ENCODE measurements around the gene SPARC.

DNA sequence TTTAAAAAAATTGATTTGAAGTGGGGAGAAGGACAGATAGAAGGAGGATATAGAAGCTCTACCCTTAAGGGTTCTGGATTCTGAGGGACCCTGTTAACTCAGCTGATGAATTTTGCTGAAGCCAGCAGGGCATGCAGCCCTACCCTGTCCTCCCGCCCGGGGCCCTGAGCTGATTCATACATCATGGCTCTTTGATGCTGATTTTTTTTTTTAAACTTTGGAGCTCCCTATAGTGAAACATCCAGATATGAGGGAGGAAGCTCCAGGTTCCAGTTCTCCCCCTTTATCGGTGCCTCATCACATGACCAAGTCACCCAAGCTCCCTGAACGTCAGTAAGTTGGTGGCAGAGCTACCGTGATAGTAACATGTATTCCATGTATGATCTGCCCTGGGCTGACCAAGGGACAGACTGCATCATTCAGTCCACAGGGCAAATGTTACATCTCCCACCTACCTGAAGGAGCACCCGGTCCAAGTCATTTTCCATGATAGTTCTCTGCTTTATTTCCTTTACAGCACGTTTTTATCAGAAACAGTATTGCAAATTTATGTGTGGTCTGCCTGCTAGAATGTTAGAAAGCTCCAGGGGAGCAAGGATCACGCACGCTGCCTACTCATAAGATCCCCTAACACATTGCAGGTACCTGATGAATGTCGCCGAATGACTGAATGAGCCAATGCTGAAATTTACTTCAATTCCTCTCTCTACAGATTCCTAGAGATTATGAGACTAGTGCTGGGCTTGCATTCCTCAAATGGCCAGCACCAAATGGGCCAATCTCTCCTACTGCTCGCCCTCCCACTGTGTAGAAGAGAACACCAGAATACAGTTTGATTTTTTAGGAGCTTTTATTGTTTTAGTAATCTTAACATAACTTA is 25.9 kb downstream of the SPARC start:
- TF ChIP-seq, protein P1, sequence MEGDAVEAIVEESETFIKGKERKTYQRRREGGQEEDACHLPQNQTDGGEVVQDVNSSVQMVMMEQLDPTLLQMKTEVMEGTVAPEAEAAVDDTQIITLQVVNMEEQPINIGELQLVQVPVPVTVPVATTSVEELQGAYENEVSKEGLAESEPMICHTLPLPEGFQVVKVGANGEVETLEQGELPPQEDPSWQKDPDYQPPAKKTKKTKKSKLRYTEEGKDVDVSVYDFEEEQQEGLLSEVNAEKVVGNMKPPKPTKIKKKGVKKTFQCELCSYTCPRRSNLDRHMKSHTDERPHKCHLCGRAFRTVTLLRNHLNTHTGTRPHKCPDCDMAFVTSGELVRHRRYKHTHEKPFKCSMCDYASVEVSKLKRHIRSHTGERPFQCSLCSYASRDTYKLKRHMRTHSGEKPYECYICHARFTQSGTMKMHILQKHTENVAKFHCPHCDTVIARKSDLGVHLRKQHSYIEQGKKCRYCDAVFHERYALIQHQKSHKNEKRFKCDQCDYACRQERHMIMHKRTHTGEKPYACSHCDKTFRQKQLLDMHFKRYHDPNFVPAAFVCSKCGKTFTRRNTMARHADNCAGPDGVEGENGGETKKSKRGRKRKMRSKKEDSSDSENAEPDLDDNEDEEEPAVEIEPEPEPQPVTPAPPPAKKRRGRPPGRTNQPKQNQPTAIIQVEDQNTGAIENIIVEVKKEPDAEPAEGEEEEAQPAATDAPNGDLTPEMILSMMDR (IDR thresholded peaks at IDR 0.05) = no peak
- TF ChIP-seq POLR2AphosphoS5 (IDR thresholded peaks at IDR 0.05; ENCODE audit: insufficient read depth in 1 of 2, low read depth in 1 of 2) = no peak
